ENCODE measurements around the gene PLAAT3. TPM values are rescaled to one million over a fixed set of nuclear protein-coding genes. Genes with fewer than 3 reads are reported as not detected.

The PLAAT3 gene
- total RNA-seq: 9.0 and 24.2 TPM in 2 replicates

DNA sequence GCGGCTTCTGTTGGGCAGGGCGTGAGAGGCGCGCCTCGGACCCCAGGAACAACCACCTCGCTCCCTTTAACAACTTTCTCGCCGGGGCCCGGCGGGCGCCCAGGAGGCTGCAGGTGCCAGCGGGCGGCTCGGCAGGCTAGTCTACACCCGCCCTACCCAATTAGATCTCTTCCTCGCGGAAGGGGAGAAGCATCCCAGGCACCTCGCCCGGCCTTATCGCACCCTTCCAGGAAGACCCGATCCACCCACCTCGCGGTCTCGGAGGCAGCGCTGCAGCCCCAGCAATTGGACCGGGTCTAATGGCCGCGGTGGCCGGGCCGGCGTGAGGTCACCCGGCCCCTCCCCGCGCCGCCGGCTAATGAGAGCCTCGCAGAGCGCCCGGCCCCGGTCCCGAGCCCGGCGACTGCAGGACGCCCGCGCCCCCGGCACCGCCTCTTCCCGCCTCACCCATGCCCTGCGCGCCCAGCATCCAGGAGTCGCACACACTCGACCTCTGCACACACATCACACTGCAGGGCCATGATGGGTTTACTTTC lies at the start of gene PLAAT3:
Gene PLAAT3 (minus strand): TSS at position 298 of the 536 bp plus-strand sequence. CDS start 419 bp downstream, outside the sequence.

DNA sequence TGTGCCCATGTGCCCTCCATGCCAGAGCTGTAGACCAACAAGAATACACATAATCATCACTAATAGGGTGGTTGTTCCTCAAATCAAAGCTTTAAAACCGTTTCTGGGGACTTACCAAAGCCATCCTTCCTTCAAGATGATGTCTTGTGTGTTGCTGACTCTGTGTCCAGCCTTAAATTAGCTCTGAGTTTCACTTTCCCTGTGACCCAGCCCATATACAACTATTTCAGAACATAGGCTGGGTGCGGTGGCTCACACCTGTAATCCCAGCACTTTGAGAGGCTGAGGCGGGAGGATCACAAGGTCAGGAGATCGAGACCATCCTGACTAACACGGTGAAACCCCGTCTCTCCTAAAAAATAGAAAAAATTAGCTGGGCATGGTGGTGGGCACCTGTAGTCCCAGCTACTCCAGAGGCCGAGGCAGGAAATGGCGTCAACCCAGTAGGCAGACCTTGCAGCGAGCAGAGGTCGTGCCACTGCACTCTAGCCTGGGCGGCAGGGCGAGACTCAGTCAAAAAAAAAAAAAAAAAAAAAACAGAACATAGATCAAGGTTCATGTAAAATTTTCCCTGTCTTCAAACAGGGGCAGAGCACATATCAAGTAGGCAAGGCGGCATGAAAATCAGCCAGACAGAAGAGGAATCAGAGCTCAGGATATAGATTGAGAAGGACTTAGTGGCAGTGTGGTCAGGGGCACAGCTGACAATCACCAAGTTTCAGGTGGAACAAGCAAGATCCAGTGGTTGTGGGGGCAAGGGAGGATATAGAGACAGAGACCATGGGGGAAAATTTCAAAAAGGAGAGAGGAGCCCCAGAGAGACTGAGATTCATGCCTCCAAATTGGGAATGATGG lies 50.8 kb downstream of the PLAAT3 start, which contains the start of gene PLAAT2:
Gene PLAAT2 (minus strand): TSS at position 179 of the 855 bp plus-strand sequence. CDS start 55 bp downstream, at position 124.

GRCh38 chr11:63536669-63537292 lies 77.5 kb downstream of the PLAAT3 start, which contains the start of gene PLAAT4:
PLAAT4 (plus strand) TSS chr11:63536808; CDS start chr11:63536869, 61 bp downstream.

Other genes starting within 250 kb of the PLAAT3 start
- gene SLC22A9, start 244.6 kb downstream of the PLAAT3 start, total RNA-seq: not detected in 2 replicates
- not detected in 2 replicates for gene PLAAT5, start 123.3 kb downstream of the PLAAT3 start, total RNA-seq
- gene LGALS12, start 108.3 kb downstream of the PLAAT3 start, total RNA-seq: not detected in 2 replicates
- gene PLAAT4, start 77.6 kb downstream of the PLAAT3 start, total RNA-seq: 10.0 and 13.2 TPM in 2 replicates
- gene PLAAT2, start 51.1 kb downstream of the PLAAT3 start, total RNA-seq: not detected in 2 replicates
- gene ATL3, start 56.9 kb upstream of the PLAAT3 start, total RNA-seq: 119 and 125 TPM in 2 replicates
- gene RTN3, start 67.1 kb upstream of the PLAAT3 start, total RNA-seq: 69.8 and 77.0 TPM in 2 replicates
- 9.9 and 24.3 TPM in 2 replicates for gene ZFTA, start 154.3 kb upstream of the PLAAT3 start, total RNA-seq
- gene SPINDOC, start 199.0 kb upstream of the PLAAT3 start, total RNA-seq: 8.2 and 22.4 TPM in 2 replicates
- 5.4 and 12.7 TPM in 2 replicates for gene MARK2, start 224.7 kb upstream of the PLAAT3 start, total RNA-seq